Fibroblast of lung (primary cell): ENCODE data around the gene TACC2. TPM values are rescaled to one million over a fixed set of nuclear protein-coding genes. Genes with fewer than 3 reads are reported as not detected.

Source experiments
- DNase-seq, 2 donors: peaks; one replicate each; pipeline versions ENCODE4 v3.0.0 to v3.0.0-alpha.2; 2010; ENCODE audit warnings: low read depth in 2 of 2
- H2AFZ ChIP-seq: 2 replicates; pipeline ENCODE4 v1.5.1; 2012; ENCODE audit warnings: low read length, control low read depth, inconsistent platforms
- H3K27ac ChIP-seq: 2 replicates; pipeline ENCODE4 v1.5.1; 2011; ENCODE audit warnings: low read length, control low read depth; ENCODE audit not compliant: insufficient read depth
- H3K27me3 ChIP-seq: 2 replicates; pipeline ENCODE4 v1.5.1; 2011; ENCODE audit warnings: mild to moderate bottlenecking, low read length; ENCODE audit not compliant: control insufficient read depth, insufficient read depth
- H3K36me3 ChIP-seq: 2 replicates; pipeline ENCODE4 v1.5.1; 2011; ENCODE audit warnings: low read length; ENCODE audit not compliant: control insufficient read depth, insufficient read depth
- H3K4me1 ChIP-seq: 2 replicates; pipeline ENCODE4 v1.5.1; 2011; ENCODE audit warnings: low read length; ENCODE audit not compliant: control insufficient read depth, insufficient read depth; ENCODE audit errors: extremely low read depth
- H3K4me2 ChIP-seq: 2 replicates; pipeline ENCODE4 v1.5.1; 2011; ENCODE audit warnings: low read length, control low read depth; ENCODE audit not compliant: insufficient read depth; ENCODE audit errors: extremely low read depth
- H3K4me3 ChIP-seq, 4 experiments: fragments of 200-600 bp in 1 of 4; sonication (generic) in 1 of 4; replicated peaks in 1 of 4; 2 replicates each; pipeline ENCODE4 v1.5.1; 2011 to 2016; ENCODE audit warnings: low read length in 4 of 4, low read depth in 3 of 4, mild to moderate bottlenecking in 3 of 4, control low read depth in 2 of 4, inconsistent platforms in 1 of 4, mixed read lengths in 1 of 4; ENCODE audit not compliant: insufficient read depth in 1 of 4; ENCODE audit errors: control extremely low read depth in 1 of 4
- H3K79me2 ChIP-seq: 2 replicates; pipeline ENCODE4 v1.5.1; 2012; ENCODE audit warnings: mild to moderate bottlenecking, low read length, inconsistent platforms; ENCODE audit not compliant: control insufficient read depth, insufficient read depth
- H3K9ac ChIP-seq: 2 replicates; pipeline ENCODE4 v1.5.1; 2011; ENCODE audit warnings: mild to moderate bottlenecking, low read length, control low read depth; ENCODE audit not compliant: insufficient read depth
- H3K9me3 ChIP-seq: 2 replicates; pipeline ENCODE4 v1.5.1; 2012; ENCODE audit warnings: low read depth, low read length; ENCODE audit not compliant: control insufficient read depth, insufficient read depth
- H4K20me1 ChIP-seq: 2 replicates; pipeline ENCODE4 v1.5.1; 2011; ENCODE audit warnings: low read length; ENCODE audit not compliant: control insufficient read depth, insufficient read depth; ENCODE audit errors: extremely low read depth
- CTCF ChIP-seq, 2 donors: IDR thresholded peaks in 1 of 2; conservative IDR thresholded peaks in 1 of 2; 1 replicate in 1 of 2; 2 replicates in 1 of 2; pipeline ENCODE4 v1.5.1; 2011 to 2012; ENCODE audit warnings: low read length in 2 of 2, control low read depth in 1 of 2, inconsistent platforms in 1 of 2, low read depth in 1 of 2, mild to moderate bottlenecking in 1 of 2
- EZH2 ChIP-seq: IDR thresholded peaks from 2 replicates; pipeline ENCODE4 v1.5.1; 2012; ENCODE audit warnings: low read length, control low read depth, mild to moderate bottlenecking; ENCODE audit errors: missing control alignments
- polyA plus RNA-seq, 2 donors: library from polyadenylated mRNA; depleted of rRNA in 1 of 2; stranded (reverse) in 1 of 2; unstranded in 1 of 2; fragments of >200 nt; gene quantifications; 2 replicates each; pipeline ENCODE4 v1.2.1, GENCODE V29; 2011 to 2012; ENCODE audit warnings: missing spikeins in 1 of 2
- total RNA-seq: library from RNA; depleted of rRNA; stranded (reverse); fragments of >200 nt; gene quantifications from 2 replicates; pipeline ENCODE4 v1.2.1, GENCODE V29; 2014

Gene TACC2
- total and polyA plus RNA-seq, 2 donors (not counting 1 experiment from before 2014, with no cell fraction given), result 7.6 to 13.0 TPM

GRCh38 chr10:122276611-122277208 lies 287.7 kb downstream of the TACC2 start:
- Histone ChIP-seq H3K27ac (no peak overlapping the region), H2AFZ (no peak overlapping the region), H3K9me3 (no peaks in the 10 kb centered on the region), H3K4me3 (no peak overlapping the region), H3K9ac (no peak overlapping the region), H4K20me1 (no peaks in the 10 kb centered on the region), H3K4me1 (peaks cover 2% of the 10 kb centered on the region), H3K27me3 (no peaks in the 10 kb centered on the region), H3K4me2 (no peak overlapping the region), H3K79me2 (no peaks in the 10 kb centered on the region), H3K36me3 (no peaks in the 10 kb centered on the region)
- no peak for TF ChIP-seq CTCF (conservative IDR thresholded peaks at IDR 0.05 in 1 of 2, IDR thresholded peaks at IDR 0.05 in 1 of 2; ENCODE audit: low read depth in 1 of 2, low read length in 2 of 2)
- TF ChIP-seq EZH2, result no peak
- peak; percentile 35 to 59 for DNase-seq

- Histone ChIP-seq H4K20me1 (no peaks in the 10 kb centered on the region), H3K4me2 (no peak overlapping the region), H3K9ac (no peak overlapping the region), H3K4me3 (no peak overlapping the region), H3K9me3 (no peaks in the 10 kb centered on the region), H3K27me3 (no peaks in the 10 kb centered on the region), H3K36me3 (no peaks in the 10 kb centered on the region), H3K4me1 (peaks cover 7% of the 10 kb centered on the region), H2AFZ (no peak overlapping the region), H3K79me2 (no peaks in the 10 kb centered on the region), H3K27ac (no peak overlapping the region)
- TF ChIP-seq EZH2, result no peak
- TF ChIP-seq CTCF (conservative IDR thresholded peaks at IDR 0.05 in 1 of 2, IDR thresholded peaks at IDR 0.05 in 1 of 2; ENCODE audit: low read depth in 1 of 2, low read length in 2 of 2), result no peak
- DNase-seq, result no peak
Measured at GRCh38 chr10:122277526-122278136, 288.7 kb downstream of the TACC2 start.

GRCh38 chr10:122279725-122280141 lies 290.8 kb downstream of the TACC2 start:
- H3K27me3 ChIP-seq, result no peaks in the 10 kb centered on the region
- TF ChIP-seq CTCF (conservative IDR thresholded peaks at IDR 0.05 in 1 of 2, IDR thresholded peaks at IDR 0.05 in 1 of 2; ENCODE audit: low read depth in 1 of 2, low read length in 2 of 2), result peak; percentile 42 to 60
- no peak for TF ChIP-seq EZH2
- no peaks in the 10 kb centered on the region for H3K36me3 ChIP-seq
- no peaks in the 10 kb centered on the region for H3K79me2 ChIP-seq
- H3K9me3 ChIP-seq, result no peaks in the 10 kb centered on the region
- DNase-seq, result peak; percentile 21 to 43
- no peak overlapping the region for H3K27ac ChIP-seq
- no peak overlapping the region for H3K9ac ChIP-seq
- no peak overlapping the region for H3K4me3 ChIP-seq
- H4K20me1 ChIP-seq, result no peaks in the 10 kb centered on the region
- peaks cover 7% of the 10 kb centered on the region for H3K4me1 ChIP-seq
- H3K4me2 ChIP-seq, result no peak overlapping the region
- no peak overlapping the region for H2AFZ ChIP-seq
